Lower leg skin (tissue), 4 donors: Measurements from ENCODE around the gene F13B. TPM values are rescaled to one million over a fixed set of nuclear protein-coding genes. Genes with fewer than 3 reads are reported as not detected.

ENCODE experiments used
- DNase-seq, 2 donors: peaks; one replicate each; pipeline ENCODE4 v3.0.0-alpha.2; 2019; ENCODE audit warnings: low spot score in 2 of 2
- H3K4me3 ChIP-seq: fragments of 200-600 bp; sonication (generic); 2 replicates; pipeline ENCODE4 v1.5.1; 2017; ENCODE audit warnings: mild to moderate bottlenecking, low read depth; ENCODE audit not compliant: poor library complexity, severe bottlenecking
- CTCF ChIP-seq, 3 donors: fragments of 450-650 bp; IDR thresholded peaks; one replicate each; pipeline ENCODE4 v1.5.1; 2016; ENCODE audit warnings: antibody characterized with exemption in 3 of 3, mild to moderate bottlenecking in 3 of 3, moderate library complexity in 2 of 3
- POLR2A ChIP-seq, 2 donors: fragments of 450-650 bp; IDR thresholded peaks; one replicate each; pipeline ENCODE4 v1.6.1; 2016 to 2017; ENCODE audit warnings: antibody characterized with exemption in 2 of 2, mild to moderate bottlenecking in 1 of 2, moderate library complexity in 1 of 2
- WGBS, 2 donors: methylation state at CpG; one replicate each; pipeline ENCODE4 v1.1.5; 2018; 5-methylcytosine and 5-hydroxymethylcytosine counted together
- intact Hi-C: fragments of 100-400 bp; cut with DNase I; formaldehyde crosslinking; loops from one replicate; pipeline ENCODE4 v1.15.0; 2023; ENCODE audit warnings: low total_unique reads
- total RNA-seq, 4 donors: library from RNA; depleted of rRNA; stranded (reverse); fragments of >200 nt; gene quantifications; one replicate each; pipeline ENCODE4 v1.1.0, GENCODE V29; 2016

F13B gene
- total RNA-seq, 4 donors from 2014 or later: not detected

- intact Hi-C loops: no loop called here
- H3K4me3 ChIP-seq: no peak overlapping the region
- DNase-seq: no peak
- TF ChIP-seq CTCF (IDR thresholded peaks at IDR 0.05) (no peak), POLR2A (IDR thresholded peaks at IDR 0.05) (no peak)
- WGBS, 2 donors: 94 to 98% methylated on average over 5 of the region's 5 CpGs
These were observed 14.2 kb upstream of the F13B start for GRCh38 chr1:197081117-197081753.

GRCh38 chr1:197080323-197080722 is 13.3 kb upstream of the F13B start:
- no peak overlapping the region for H3K4me3 ChIP-seq
- DNase-seq: no peak
- intact Hi-C loops: no loop called here
- TF ChIP-seq CTCF (IDR thresholded peaks at IDR 0.05) (no peak), POLR2A (IDR thresholded peaks at IDR 0.05) (no peak)
- 78 to 93% methylated on average over 2 of the region's 2 CpGs for WGBS, 2 donors

DNA sequence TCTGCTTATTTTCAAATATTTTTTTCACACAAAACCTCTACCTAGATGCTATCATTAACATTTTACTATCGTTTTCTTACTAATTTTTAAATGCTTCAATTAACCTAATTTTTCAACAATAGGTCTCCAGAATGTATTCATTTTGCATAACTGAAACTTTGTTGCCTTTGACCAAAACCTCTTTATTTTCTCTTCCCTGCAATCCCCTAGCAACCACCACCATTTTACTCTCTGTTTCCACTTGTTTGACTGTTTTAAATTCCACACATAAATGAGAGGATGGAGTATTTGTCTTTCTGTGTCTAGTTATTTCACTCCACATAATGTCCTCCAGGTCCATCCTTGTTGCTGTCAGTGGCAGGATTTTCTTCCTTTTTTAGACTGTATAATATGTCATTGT is 9.5 kb upstream of the F13B start:
- 81 to 82% methylated on average over 1 of the region's 1 CpG for WGBS, 2 donors
- no peak for TF ChIP-seq POLR2A (IDR thresholded peaks at IDR 0.05)
- TF ChIP-seq CTCF (IDR thresholded peaks at IDR 0.05): no peak
- H3K4me3 ChIP-seq: no peak overlapping the region
- intact Hi-C loops: no loop called here
- DNase-seq: no peak

DNA sequence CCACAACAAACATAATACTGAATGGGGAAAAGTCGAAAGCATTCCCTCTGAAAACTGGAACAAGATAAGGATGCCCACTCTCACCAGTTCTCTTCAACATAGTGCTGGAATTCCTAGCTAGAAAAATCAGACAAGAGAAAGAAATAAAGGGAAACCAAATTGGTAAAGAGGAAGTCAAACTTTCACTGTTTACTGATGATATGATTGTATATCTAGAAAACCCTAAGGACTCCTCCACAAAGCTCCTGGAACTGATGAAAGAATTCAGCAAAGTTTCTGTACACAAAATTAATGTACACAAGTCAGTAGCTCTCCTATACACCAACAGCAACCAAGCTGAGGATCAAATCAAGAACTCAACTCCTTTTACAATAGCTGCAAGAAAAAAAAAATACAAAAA is 6.9 kb upstream of the F13B start:
- intact Hi-C loops: no loop called here
- no peak for DNase-seq
- TF ChIP-seq POLR2A (IDR thresholded peaks at IDR 0.05): no peak
- TF ChIP-seq CTCF (IDR thresholded peaks at IDR 0.05): no peak
- no peak overlapping the region for H3K4me3 ChIP-seq
- 92 to 97% methylated on average over 1 of the region's 1 CpG for WGBS, 2 donors

DNA sequence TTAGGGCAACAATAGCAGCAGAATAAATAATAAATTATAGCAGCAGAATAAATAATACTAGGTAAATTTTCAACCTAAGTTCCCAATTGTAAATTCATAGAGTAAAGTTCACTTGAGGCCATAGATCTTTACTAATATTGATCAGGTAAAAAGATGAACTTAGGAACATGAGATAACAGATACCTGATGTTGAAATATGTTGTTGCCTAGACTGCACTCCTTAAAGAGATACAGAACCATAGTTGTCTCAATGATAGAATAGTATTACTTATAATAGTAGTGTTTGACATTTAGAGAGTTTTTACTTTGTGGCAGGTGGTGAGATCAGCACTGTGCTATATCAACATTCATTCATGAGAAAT is 378 bp upstream of the F13B start:
- intact Hi-C loops: no loop called here
- no peak for TF ChIP-seq CTCF (IDR thresholded peaks at IDR 0.05)
- no peak for TF ChIP-seq POLR2A (IDR thresholded peaks at IDR 0.05)
- H3K4me3 ChIP-seq: no peak overlapping the region
- no peak for DNase-seq

DNA sequence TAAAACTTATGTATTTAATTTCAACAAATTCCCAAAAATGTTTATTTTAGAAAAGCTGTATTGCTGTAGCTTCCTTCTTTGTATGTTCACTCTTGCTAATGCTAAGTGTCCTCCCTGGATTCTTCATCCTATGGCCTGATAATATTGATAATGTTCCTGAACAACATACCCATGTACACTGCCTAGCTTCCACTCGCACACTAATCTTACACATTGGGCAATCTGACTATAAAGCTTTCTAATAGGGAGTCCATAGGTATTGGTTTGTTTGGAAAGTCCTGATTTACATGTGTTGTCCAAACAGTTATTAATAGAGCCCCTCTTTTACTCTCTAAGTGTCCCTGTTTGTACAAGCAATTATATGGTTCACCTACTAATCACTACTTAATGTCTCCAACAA is 783 bp downstream of the F13B start:
- TF ChIP-seq CTCF (IDR thresholded peaks at IDR 0.05) (no peak), POLR2A (IDR thresholded peaks at IDR 0.05) (no peak)
- 89 to 95% methylated on average over 1 of the region's 1 CpG for WGBS, 2 donors
- no peak overlapping the region for H3K4me3 ChIP-seq
- intact Hi-C loops: no loop called here
- DNase-seq: no peak
